ENCODE results near the gene FLAD1. TPM values are rescaled to one million over a fixed set of nuclear protein-coding genes. Genes with fewer than 3 reads are reported as not detected.

The FLAD1 gene
- total and polyA plus RNA-seq, 2 of the 8 experiments (the other 6 are each of a cell fraction or from before 2014, with no cell fraction given) = 104 to 143 TPM

GRCh38 chr1:154992721-154993571, 9.8 kb downstream of the FLAD1 start:
- no peak overlapping the region; the same call in 1 of the 2 replicates for H2AK5ac ChIP-seq (ENCODE audit: low read depth, low read length)
- peak in 1 of 2 experiments; percentile 58 for DNase-seq (ENCODE audit: low read depth in 1 of 2, low spot score in 2 of 2)
- no peak overlapping the region for H3K4me3 ChIP-seq (ENCODE audit: extremely low read depth in 1 of 4, insufficient read depth in 2 of 4, low read depth in 3 of 4, low read length in 4 of 4)
- H2BK20ac ChIP-seq (ENCODE audit: low read length) = no peak overlapping the region
- no peak overlapping the region for H3K14ac ChIP-seq (ENCODE audit: insufficient read length)
- no peak overlapping the region for H2AFZ ChIP-seq (ENCODE audit: low read length)
- peaks cover 10 to 17% of the 10 kb centered on the region in 2 experiments for H4K20me1 ChIP-seq (replicated peaks in 1 of 2; ENCODE audit: control insufficient read depth in 1 of 2, insufficient read depth in 2 of 2, low read length in 2 of 2)
- no peak overlapping the region for H2BK120ac ChIP-seq (replicated peaks; ENCODE audit: low read depth, low read length)
- H4K91ac ChIP-seq (replicated peaks; ENCODE audit: insufficient read length, low read length) = no peak overlapping the region
- no peak overlapping the region for H2BK12ac ChIP-seq (ENCODE audit: low read depth, low read length)
- H3K4ac ChIP-seq (replicated peaks; ENCODE audit: insufficient read length, low read depth, low read length) = no peak overlapping the region
- H3K23ac ChIP-seq (ENCODE audit: insufficient read length) = no peak overlapping the region
- peaks cover 4% of the 10 kb centered on the region; the same call in 1 of the 2 replicates for H3K79me1 ChIP-seq (ENCODE audit: low read depth, low read length)
- peak overlapping the region; percentile 58; the same call in 1 of the 2 replicates for H3K27ac ChIP-seq (ENCODE audit: low read depth, low read length)
- peaks cover 0 to 16% of the 10 kb centered on the region in 2 experiments; a peak in 2 of 4 replicates for H3K79me2 ChIP-seq (ENCODE audit: control insufficient read depth in 1 of 2, insufficient read depth in 2 of 2, low read length in 2 of 2)
- ChIA-PET POLR2A (ENCODE audit: partially characterized antibody) (interaction anchor here (0.6 to 42.8 kb wide), 15 partner anchors 11 to 461 kb away, joined by 3 to 702 read pairs (median 5); partner anchors contain the start of genes ADAM15, CKS1B, EFNA4 and FLAD1), CTCF (ENCODE audit: partially characterized antibody) (interaction anchor here (1.1 to 14.0 kb wide), 11 partner anchors 11 to 180 kb away, joined by 3 to 334 read pairs (median 15); partner anchors contain the start of genes ADAM15, CKS1B, EFNA4 and FLAD1)
- H3K18ac ChIP-seq (ENCODE audit: extremely low read depth, low read length) = no peak overlapping the region
- H4K8ac ChIP-seq (ENCODE audit: extremely low read depth, insufficient read depth, low read length) = no peak overlapping the region
- no peak for FAIRE-seq
- H2BK5ac ChIP-seq (ENCODE audit: low read depth, low read length) = no peak overlapping the region
- no peak overlapping the region for H4K5ac ChIP-seq (ENCODE audit: insufficient read length, low read depth, low read length)
- no peak overlapping the region for H3K4me2 ChIP-seq (ENCODE audit: insufficient read depth in 1 of 2, low read depth in 2 of 2, low read length in 2 of 2)
- no peaks in the 10 kb centered on the region; the same call in 1 of the 2 replicates for H3K23me2 ChIP-seq (ENCODE audit: low read depth, low read length)
- H3K4me1 ChIP-seq (replicated peaks in 1 of 4; ENCODE audit: control insufficient read depth in 3 of 4, insufficient read depth in 4 of 4, low read length in 3 of 4) = peaks cover 0 to 7% (median 3%) of the 10 kb centered on the region in 4 experiments; a peak in 3 of 7 replicates
- no peaks in the 10 kb centered on the region for H3K27me3 ChIP-seq (replicated peaks in 1 of 4; ENCODE audit: control insufficient read depth in 3 of 4, extremely low read depth in 1 of 4, insufficient read depth in 3 of 4, low read length in 3 of 4)
- H3K9ac ChIP-seq (replicated peaks in 1 of 4; ENCODE audit: extremely low read depth in 1 of 4, low read depth in 3 of 4, low read length in 3 of 4) = peak overlapping the region in 1 of 4 experiments; percentile 50; a peak in 2 of 7 replicates
- H3K9me3 ChIP-seq (ENCODE audit: insufficient read depth in 2 of 2, low read depth in 1 of 2, low read length in 1 of 2) = no peaks in the 10 kb centered on the region
- peaks cover 9 to 33% (median 26%) of the 10 kb centered on the region in 4 experiments for H3K36me3 ChIP-seq (ENCODE audit: control insufficient read depth in 2 of 4, insufficient read depth in 4 of 4, low read length in 3 of 4)
- H2BK15ac ChIP-seq (ENCODE audit: low read length) = no peak overlapping the region
- no peak overlapping the region for H3K56ac ChIP-seq (replicated peaks; ENCODE audit: insufficient read length, low read depth, low read length)
- WGBS, 2 experiments (ENCODE audit: extremely low coverage in 1 of 2, insufficient coverage in 1 of 2, insufficient read length in 1 of 2, insufficient replicate concordance in 2 of 2, low coverage in 1 of 2, low lambda C conversion rate in 2 of 2, missing lambda C conversion rate in 1 of 2) = 89% methylated on average over 14 of the region's 14 CpGs; no CpG with 5 or more reads in 1 of the 2 experiments
- TF ChIP-seq RAD21 (IDR thresholded peaks at IDR 0.05 in 1 of 2, conservative IDR thresholded peaks at IDR 0.05 in 1 of 2; ENCODE audit: low read depth in 2 of 2, low read length in 2 of 2) = peak; percentile 12 to 33; a peak in 2 of 4 replicates
- TF ChIP-seq CHD2 (IDR thresholded peaks at IDR 0.05; ENCODE audit: low read length) = no peak
- TF ChIP-seq KDM4A (IDR thresholded peaks at IDR 0.05; ENCODE audit: low read depth, low read length, severe bottlenecking) = no peak
- TF ChIP-seq CTCF (IDR thresholded peaks at IDR 0.05; ENCODE audit: control extremely low read depth in 1 of 3, insufficient read depth in 1 of 3, low read depth in 1 of 3, low read length in 3 of 3) = peak; percentile 45 to 51 (median 48)
- TF ChIP-seq POLR2A (IDR thresholded peaks at IDR 0.05; ENCODE audit: control extremely low read depth in 1 of 2, low read depth in 2 of 2, low read length in 2 of 2) = peak; percentile 51 to 61
- no peak for TF ChIP-seq USF2 (IDR thresholded peaks at IDR 0.05; ENCODE audit: low read length)
- no peak for TF ChIP-seq JUND (IDR thresholded peaks at IDR 0.05; ENCODE audit: low read length)

Data from H1 (cell line).